Measurements from ENCODE around the gene MACROD2.

- TF ChIP-seq CTCF (IDR thresholded peaks at IDR 0.05) (no peak), POLR2A (IDR thresholded peaks at IDR 0.05) (no peak)
Measured at GRCh38 chr20:14493408-14493807, 498.1 kb downstream of the MACROD2 start.

Measured in uterus (tissue), 2 donors.